Caco-2 (cell line): ENCODE measurements around the gene IDE. TPM values are rescaled to one million over a fixed set of nuclear protein-coding genes. Genes with fewer than 3 reads are reported as not detected.

Experiments used
- BruUV-seq: library from RNA; stranded (reverse); fragments of 400-500 nt; replicated peaks from 2 replicates; lab custom pipeline; 2021; lab: Mats Ljungman, UMichigan
- CTCF ChIA-PET: fragments of 300-600 bp; sonication (Branson Sonifier 250); formaldehyde crosslinking; loops from one replicate; lab custom pipeline; 2022; ENCODE audit warnings: antibody characterized with exemption; lab: Charles Lee
- POLR2A ChIA-PET: fragments of 300-600 bp; sonication (Branson Sonifier 250); formaldehyde crosslinking; loops from one replicate; lab custom pipeline; 2022; ENCODE audit warnings: antibody characterized with exemption; lab: Charles Lee
- DNase-seq, 2 experiments: peaks; one replicate each; pipeline versions ENCODE4 v3.0.0 to v3.0.0-alpha.2; 2020 to 2022
- H3K27me3 ChIP-seq: replicated peaks from 2 replicates; pipeline ENCODE4 v1.6.0; 2011; ENCODE audit warnings: low read length; ENCODE audit not compliant: control insufficient read depth, insufficient read depth
- H3K36me3 ChIP-seq: 2 replicates; pipeline ENCODE4 v1.5.1; 2011; ENCODE audit warnings: low read length; ENCODE audit not compliant: control insufficient read depth, insufficient read depth
- H3K4me1 ChIP-seq: fragments of 250-450 bp; sonication (Bioruptor Pico); 2 replicates; pipeline ENCODE4 v1.5.1; 2020; ENCODE audit warnings: mild to moderate bottlenecking
- H3K4me3 ChIP-seq: 2 replicates; pipeline ENCODE4 v1.5.1; 2011; ENCODE audit warnings: low read depth, mild to moderate bottlenecking, control low read depth, low read length
- H3K9me3 ChIP-seq: fragments of 250-450 bp; sonication (Bioruptor Pico); 2 replicates; pipeline ENCODE4 v1.5.1; 2020; ENCODE audit warnings: mild to moderate bottlenecking, moderate library complexity
- H3K27ac Mint-ChIP-seq: one replicate; pipeline ENCODE4 v1.8.0; 2022; ENCODE audit warnings: mixed read lengths; ENCODE audit not compliant: unreplicated experiment
- H3K27me3 Mint-ChIP-seq: one replicate; pipeline ENCODE4 v1.8.0; 2022; ENCODE audit warnings: mixed read lengths; ENCODE audit not compliant: insufficient read depth, unreplicated experiment
- H3K36me3 Mint-ChIP-seq: one replicate; pipeline ENCODE4 v1.8.0; 2022; ENCODE audit warnings: mild to moderate bottlenecking, mixed read lengths; ENCODE audit not compliant: insufficient read depth, unreplicated experiment
- H3K4me1 Mint-ChIP-seq: one replicate; pipeline ENCODE4 v1.8.0; 2022; ENCODE audit warnings: low read depth, mixed read lengths; ENCODE audit not compliant: unreplicated experiment
- H3K4me3 Mint-ChIP-seq: one replicate; pipeline ENCODE4 v1.8.0; 2022; ENCODE audit warnings: mild to moderate bottlenecking, moderate library complexity, mixed read lengths; ENCODE audit not compliant: unreplicated experiment
- H3K9me3 Mint-ChIP-seq: one replicate; pipeline ENCODE4 v1.8.0; 2022; ENCODE audit warnings: mixed read lengths; ENCODE audit not compliant: unreplicated experiment
- CTCF ChIP-seq, 2 experiments: fragments of 200-600 bp in 1 of 2; IDR thresholded peaks; 1 replicate in 1 of 2; 2 replicates in 1 of 2; pipeline versions ENCODE4 v1.5.1 to v1.8.0; 2011 to 2022; ENCODE audit warnings: antibody characterized with exemption in 1 of 2, control low read depth in 1 of 2, inconsistent platforms in 1 of 2, low read depth in 1 of 2, low read length in 1 of 2, mild to moderate bottlenecking in 1 of 2, moderate library complexity in 1 of 2; ENCODE audit not compliant: insufficient read depth in 1 of 2, severe bottlenecking in 1 of 2, unreplicated experiment in 1 of 2
- intact Hi-C: fragments of 100-400 bp; cut with micrococcal nuclease; formaldehyde crosslinking; loops from one replicate; pipeline ENCODE4 v1.10.0; 2022; ENCODE audit not compliant: unreplicated experiment
- total RNA-seq: library from RNA; stranded (reverse); gene quantifications from 2 replicates; pipeline ENCODE4 v1.2.3, GENCODE V29; 2022

Gene IDE
- total RNA-seq, 1 experiment from 2014 or later = 85.5 TPM

GRCh38 chr10:92550924-92551323 lies 23.0 kb downstream of the IDE start:
- peaks cover 8% of the 10 kb centered on the region; the same call in 1 of the 2 replicates for H3K9me3 ChIP-seq
- Mint-ChIP-seq H3K27me3 (no peaks in the 10 kb centered on the region), H3K4me3 (no peak overlapping the region), H3K27ac (no peak overlapping the region), H3K9me3 (peaks cover 10% of the 10 kb centered on the region), H3K4me1 (no peaks in the 10 kb centered on the region), H3K36me3 (peaks cover 52% of the 10 kb centered on the region)
- CTCF ChIA-PET = interaction anchor here (0.6 to 1.4 kb wide), 3 partner anchors 21 to 1708 kb away, joined by 3 to 4 read pairs (median 3); no protein-coding TSS in a partner anchor
- intact Hi-C loops = no loop called here
- no peak overlapping the region for H3K4me3 ChIP-seq
- TF ChIP-seq CTCF (IDR thresholded peaks at IDR 0.05; ENCODE audit: insufficient read depth in 1 of 2, low read depth in 1 of 2, low read length in 1 of 2, severe bottlenecking in 1 of 2, unreplicated experiment in 1 of 2) = no peak
- H3K36me3 ChIP-seq = no peaks in the 10 kb centered on the region; the same call in none of the 2 replicates
- POLR2A ChIA-PET = no interaction called here
- H3K27me3 ChIP-seq = no peaks in the 10 kb centered on the region
- DNase-seq = no peak
- BruUV-seq = no TSS peak
- H3K4me1 ChIP-seq = no peaks in the 10 kb centered on the region

- DNase-seq = no peak
- peaks cover 6% of the 10 kb centered on the region for H3K4me1 Mint-ChIP-seq
- no peaks in the 10 kb centered on the region for H3K9me3 ChIP-seq
- POLR2A ChIA-PET = no interaction called here
- H3K9me3 Mint-ChIP-seq = no peaks in the 10 kb centered on the region
- no peak overlapping the region for H3K4me3 ChIP-seq
- intact Hi-C loops = no loop called here
- no peaks in the 10 kb centered on the region for H3K4me1 ChIP-seq
- H3K4me3 Mint-ChIP-seq = no peak overlapping the region
- H3K27me3 Mint-ChIP-seq = no peaks in the 10 kb centered on the region
- peaks cover 29% of the 10 kb centered on the region for H3K36me3 Mint-ChIP-seq
- H3K36me3 ChIP-seq = no peaks in the 10 kb centered on the region
- CTCF ChIA-PET = no interaction called here
- H3K27me3 ChIP-seq = no peaks in the 10 kb centered on the region
- H3K27ac Mint-ChIP-seq = no peak overlapping the region
- TF ChIP-seq CTCF (IDR thresholded peaks at IDR 0.05; ENCODE audit: insufficient read depth in 1 of 2, low read depth in 1 of 2, low read length in 1 of 2, severe bottlenecking in 1 of 2, unreplicated experiment in 1 of 2) = no peak
- BruUV-seq = no TSS peak
Measured at GRCh38 chr10:92547676-92548075, 26.2 kb downstream of the IDE start.

- POLR2A ChIA-PET = no interaction called here
- intact Hi-C loops = no loop called here
- H3K27ac Mint-ChIP-seq = no peak overlapping the region
- no peak for TF ChIP-seq CTCF (IDR thresholded peaks at IDR 0.05; ENCODE audit: insufficient read depth in 1 of 2, low read depth in 1 of 2, low read length in 1 of 2, severe bottlenecking in 1 of 2, unreplicated experiment in 1 of 2)
- Histone ChIP-seq H3K9me3 (no peaks in the 10 kb centered on the region), H3K36me3 (no peaks in the 10 kb centered on the region), H3K4me3 (no peak overlapping the region), H3K4me1 (no peaks in the 10 kb centered on the region), H3K27me3 (no peaks in the 10 kb centered on the region)
- DNase-seq = no peak
- H3K27me3 Mint-ChIP-seq = no peaks in the 10 kb centered on the region
- no TSS peak for BruUV-seq
- H3K4me3 Mint-ChIP-seq = no peak overlapping the region
- CTCF ChIA-PET = no interaction called here
- H3K9me3 Mint-ChIP-seq = no peaks in the 10 kb centered on the region
- peaks cover 6% of the 10 kb centered on the region for H3K4me1 Mint-ChIP-seq
- H3K36me3 Mint-ChIP-seq = peaks cover 36% of the 10 kb centered on the region
Measured at GRCh38 chr10:92545556-92545955, 28.3 kb downstream of the IDE start.
